ENCODE data around the gene ATG2B. TPM values are rescaled to one million over a fixed set of nuclear protein-coding genes. Genes with fewer than 3 reads are reported as not detected.

ATG2B gene
- total RNA-seq, 2 donors from 2014 or later: 29.1 to 47.4 TPM

- no peak for ATAC-seq (ENCODE audit: insufficient number of reproducible peaks, low FRiP score, low read depth)
Measured at GRCh38 chr14:96341323-96341722, 21.8 kb downstream of the ATG2B start.

GRCh38 chr14:96338551-96338950 is 24.6 kb downstream of the ATG2B start:
- no peak overlapping the region for H3K4me3 ChIP-seq
- no peaks in the 10 kb centered on the region for H3K4me1 ChIP-seq (ENCODE audit: control insufficient read depth in 1 of 2, low read depth in 2 of 2)
- H3K27me3 ChIP-seq (replicated peaks; ENCODE audit: insufficient read depth): no peaks in the 10 kb centered on the region
- TF ChIP-seq CTCF (IDR thresholded peaks at IDR 0.05): no peak
- ATAC-seq (ENCODE audit: insufficient number of reproducible peaks, low FRiP score, low read depth) (no peak), DNase-seq (ENCODE audit: low spot score) (no peak)
- H3K27ac ChIP-seq: no peak overlapping the region
- no peaks in the 10 kb centered on the region for H3K9me3 ChIP-seq
- H3K36me3 ChIP-seq: peaks cover 26% of the 10 kb centered on the region

More at GRCh38 chr14:96341323-96341722, 21.8 kb downstream of the ATG2B start:
- H3K4me3 ChIP-seq: no peak overlapping the region
- H3K4me1 ChIP-seq (ENCODE audit: control insufficient read depth in 1 of 2, low read depth in 2 of 2): no peaks in the 10 kb centered on the region
- no peak for DNase-seq (ENCODE audit: low spot score)
- no peak overlapping the region for H3K27ac ChIP-seq
- peaks cover 26% of the 10 kb centered on the region for H3K36me3 ChIP-seq
- no peaks in the 10 kb centered on the region for H3K9me3 ChIP-seq
- no peaks in the 10 kb centered on the region for H3K27me3 ChIP-seq (replicated peaks; ENCODE audit: insufficient read depth)
- TF ChIP-seq CTCF (IDR thresholded peaks at IDR 0.05): no peak

- Histone ChIP-seq H3K27me3 (replicated peaks; ENCODE audit: insufficient read depth) (no peaks in the 10 kb centered on the region), H3K4me1 (ENCODE audit: control insufficient read depth in 1 of 2, low read depth in 2 of 2) (no peaks in the 10 kb centered on the region), H3K27ac (no peak overlapping the region), H3K4me3 (no peak overlapping the region), H3K36me3 (peaks cover 27% of the 10 kb centered on the region), H3K9me3 (no peaks in the 10 kb centered on the region)
- no peak for TF ChIP-seq CTCF (IDR thresholded peaks at IDR 0.05)
- no peak for DNase-seq (ENCODE audit: low spot score)
- ATAC-seq (ENCODE audit: insufficient number of reproducible peaks, low FRiP score, low read depth): no peak
Measured at GRCh38 chr14:96324219-96324618, 38.9 kb downstream of the ATG2B start.

GRCh38 chr14:96320605-96321004 is 42.5 kb downstream of the ATG2B start:
- no peak for TF ChIP-seq CTCF (IDR thresholded peaks at IDR 0.05)
- DNase-seq (ENCODE audit: low spot score): no peak
- H3K27me3 ChIP-seq (replicated peaks; ENCODE audit: insufficient read depth): no peaks in the 10 kb centered on the region
- no peaks in the 10 kb centered on the region for H3K4me1 ChIP-seq (ENCODE audit: control insufficient read depth in 1 of 2, low read depth in 2 of 2)
- H3K9me3 ChIP-seq: no peaks in the 10 kb centered on the region
- H3K27ac ChIP-seq: no peak overlapping the region
- peaks cover 20% of the 10 kb centered on the region for H3K36me3 ChIP-seq
- ATAC-seq (ENCODE audit: insufficient number of reproducible peaks, low FRiP score, low read depth): no peak
- H3K4me3 ChIP-seq: no peak overlapping the region

- Histone ChIP-seq H3K4me1 (ENCODE audit: control insufficient read depth in 1 of 2, low read depth in 2 of 2) (no peaks in the 10 kb centered on the region), H3K36me3 (peaks cover 23% of the 10 kb centered on the region), H3K27me3 (replicated peaks; ENCODE audit: insufficient read depth) (no peaks in the 10 kb centered on the region), H3K9me3 (no peaks in the 10 kb centered on the region), H3K27ac (no peak overlapping the region), H3K4me3 (no peak overlapping the region)
- DNase-seq (ENCODE audit: low spot score) (no peak), ATAC-seq (ENCODE audit: insufficient number of reproducible peaks, low FRiP score, low read depth) (no peak)
- no peak for TF ChIP-seq CTCF (IDR thresholded peaks at IDR 0.05)
Measured at GRCh38 chr14:96318836-96319235, 44.3 kb downstream of the ATG2B start.

All from thoracic aorta (tissue), 2 donors.